Dermis blood vessel endothelial cell (primary cell): Measurements from ENCODE around the gene LGR4. TPM values are rescaled to one million over a fixed set of nuclear protein-coding genes. Genes with fewer than 3 reads are reported as not detected.
"Not testable (repeated sequence)": the region's sequence is repeated elsewhere in the genome, so short reads cannot be mapped to it uniquely, and the experiment has no call there.

ENCODE experiments used
- DNase-seq: peaks from one replicate; pipeline ENCODE4 v3.0.0; 2010
- total RNA-seq: library from RNA; depleted of rRNA; stranded (reverse); fragments of >200 nt; gene quantifications from 2 replicates; pipeline ENCODE4 v1.2.3, GENCODE V29; 2014

Gene LGR4, protein sequence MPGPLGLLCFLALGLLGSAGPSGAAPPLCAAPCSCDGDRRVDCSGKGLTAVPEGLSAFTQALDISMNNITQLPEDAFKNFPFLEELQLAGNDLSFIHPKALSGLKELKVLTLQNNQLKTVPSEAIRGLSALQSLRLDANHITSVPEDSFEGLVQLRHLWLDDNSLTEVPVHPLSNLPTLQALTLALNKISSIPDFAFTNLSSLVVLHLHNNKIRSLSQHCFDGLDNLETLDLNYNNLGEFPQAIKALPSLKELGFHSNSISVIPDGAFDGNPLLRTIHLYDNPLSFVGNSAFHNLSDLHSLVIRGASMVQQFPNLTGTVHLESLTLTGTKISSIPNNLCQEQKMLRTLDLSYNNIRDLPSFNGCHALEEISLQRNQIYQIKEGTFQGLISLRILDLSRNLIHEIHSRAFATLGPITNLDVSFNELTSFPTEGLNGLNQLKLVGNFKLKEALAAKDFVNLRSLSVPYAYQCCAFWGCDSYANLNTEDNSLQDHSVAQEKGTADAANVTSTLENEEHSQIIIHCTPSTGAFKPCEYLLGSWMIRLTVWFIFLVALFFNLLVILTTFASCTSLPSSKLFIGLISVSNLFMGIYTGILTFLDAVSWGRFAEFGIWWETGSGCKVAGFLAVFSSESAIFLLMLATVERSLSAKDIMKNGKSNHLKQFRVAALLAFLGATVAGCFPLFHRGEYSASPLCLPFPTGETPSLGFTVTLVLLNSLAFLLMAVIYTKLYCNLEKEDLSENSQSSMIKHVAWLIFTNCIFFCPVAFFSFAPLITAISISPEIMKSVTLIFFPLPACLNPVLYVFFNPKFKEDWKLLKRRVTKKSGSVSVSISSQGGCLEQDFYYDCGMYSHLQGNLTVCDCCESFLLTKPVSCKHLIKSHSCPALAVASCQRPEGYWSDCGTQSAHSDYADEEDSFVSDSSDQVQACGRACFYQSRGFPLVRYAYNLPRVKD
- 1.9 and 3.6 TPM in 2 replicates for total RNA-seq

GRCh38 chr11:27472398-27473016 lies at the start of gene LGR4:
LGR4 (minus strand) TSS chr11:27472790; CDS start chr11:27472302, 488 bp downstream.
- DNase-seq: peak; percentile 97

DNA sequence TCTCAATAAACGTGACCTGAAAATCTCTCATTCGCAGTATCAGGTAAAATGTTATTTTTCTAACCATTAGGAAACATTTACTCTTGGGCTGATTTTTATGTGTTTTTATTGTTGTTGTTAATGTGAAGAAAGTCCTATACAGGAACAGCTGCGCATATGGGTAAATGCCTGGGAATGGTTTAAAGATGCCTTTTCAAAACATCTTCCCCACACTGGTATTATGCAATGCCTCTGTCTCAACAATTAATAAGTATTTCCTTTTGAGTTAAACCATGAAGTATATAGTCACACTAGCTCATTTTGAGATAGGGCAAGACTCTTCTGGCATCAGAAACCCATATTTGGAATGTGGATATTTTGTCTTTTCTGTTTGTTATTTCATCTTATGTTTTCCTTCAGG lies 47.6 kb upstream of the LGR4 start:
- no peak for DNase-seq

DNA sequence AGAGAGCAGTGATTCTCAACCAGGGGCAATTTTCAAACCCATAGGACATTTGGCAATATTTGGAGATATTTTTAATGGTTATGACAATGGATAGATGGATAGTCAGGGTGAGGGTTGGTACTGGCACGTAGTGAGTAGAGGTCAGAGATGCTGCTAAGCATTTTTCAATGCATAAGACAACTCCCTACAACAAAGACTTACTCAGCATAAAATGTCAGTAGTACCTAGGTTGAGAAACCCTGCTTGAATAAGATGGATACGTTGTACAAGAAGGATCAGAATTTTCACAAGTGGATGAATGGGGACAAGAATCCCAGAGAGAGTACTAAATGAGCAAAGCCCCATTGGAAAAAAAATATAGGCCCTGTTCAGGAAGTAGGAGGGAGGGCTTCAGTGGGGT lies 45.9 kb upstream of the LGR4 start:
- no peak for DNase-seq

DNA sequence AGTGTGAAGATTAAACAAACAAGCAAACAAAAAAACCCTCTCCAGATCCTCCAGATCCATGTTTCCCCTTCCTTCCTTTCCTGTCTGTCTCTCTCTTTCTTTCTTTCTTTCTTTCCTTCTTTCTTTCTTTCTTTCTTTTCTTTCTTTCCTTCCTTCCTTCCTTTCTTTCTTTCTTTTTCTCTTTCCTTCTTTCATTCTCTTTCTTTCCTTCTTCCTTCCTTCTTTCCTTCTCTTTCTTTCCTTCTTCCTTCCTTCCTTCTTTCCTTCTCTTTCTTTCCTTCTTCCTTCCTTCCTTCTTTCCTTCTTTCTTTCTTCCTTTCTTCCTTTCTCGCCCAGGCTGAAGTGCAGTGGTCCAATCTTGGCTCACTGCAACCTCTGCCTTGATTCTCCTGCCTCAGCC lies 44.9 kb upstream of the LGR4 start:
- DNase-seq: not testable (repeated sequence)

DNA sequence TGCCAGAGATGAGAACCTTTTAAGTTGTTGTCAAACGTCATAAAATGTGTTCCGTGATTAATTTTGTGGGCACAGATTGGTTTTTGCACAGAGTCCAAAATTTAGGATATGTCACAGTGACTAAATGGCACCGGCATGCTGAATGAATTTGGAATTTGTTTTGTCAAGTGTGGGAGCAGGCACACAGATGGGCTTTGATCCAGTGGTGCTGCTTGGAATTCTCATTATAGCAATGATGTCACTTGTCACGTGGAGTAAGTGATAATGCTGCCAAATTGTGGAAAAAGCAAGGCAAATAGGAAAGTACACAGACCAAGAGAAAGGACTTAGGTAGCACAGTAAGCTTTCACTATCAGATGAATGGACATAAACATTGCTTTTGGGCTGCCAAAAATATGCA lies 42.0 kb upstream of the LGR4 start:
- no peak for DNase-seq

- no peak for DNase-seq
These were observed 41.5 kb upstream of the LGR4 start for GRCh38 chr11:27514076-27514475.

DNA sequence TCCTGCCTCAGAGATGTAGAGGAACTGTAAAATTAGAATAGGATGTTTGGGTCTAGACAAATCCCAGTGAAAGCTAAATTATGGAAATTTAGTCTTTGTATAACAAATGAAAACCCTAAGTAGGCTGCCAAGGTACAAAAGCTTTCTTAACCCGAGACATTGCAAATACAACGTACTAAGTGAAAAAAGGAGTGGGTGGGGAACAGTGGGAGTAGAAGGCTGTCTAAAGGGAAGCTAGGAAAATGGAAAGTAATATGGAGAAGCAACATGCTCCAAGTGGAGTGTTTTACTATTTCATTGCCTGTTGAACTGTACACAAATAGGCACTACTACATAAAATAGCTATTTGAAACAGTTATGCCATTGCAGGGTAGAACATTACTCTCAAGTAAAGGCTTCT lies 40.8 kb upstream of the LGR4 start:
- no peak for DNase-seq

- DNase-seq: no peak
These were observed 39.6 kb upstream of the LGR4 start for GRCh38 chr11:27512238-27512637.

DNA sequence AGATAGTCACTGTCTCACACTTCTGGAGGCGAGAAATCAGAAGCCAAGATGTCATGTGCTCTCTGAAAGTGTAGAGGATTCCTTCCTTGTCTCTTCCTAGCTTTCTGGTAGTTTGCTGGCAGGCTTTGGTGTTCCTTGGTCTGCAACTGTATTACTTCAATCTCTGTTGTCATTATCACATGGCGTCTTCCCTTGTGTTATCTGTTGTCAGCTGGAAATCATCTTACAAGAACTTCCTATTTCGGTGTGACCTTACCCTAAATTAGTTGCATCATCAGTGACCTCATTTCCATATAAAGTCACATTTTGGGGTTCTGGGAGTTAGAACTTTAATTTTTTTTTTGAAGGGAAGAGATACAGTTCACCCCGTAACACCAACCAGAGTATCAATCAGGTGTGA lies 37.3 kb upstream of the LGR4 start:
- no peak for DNase-seq

DNA sequence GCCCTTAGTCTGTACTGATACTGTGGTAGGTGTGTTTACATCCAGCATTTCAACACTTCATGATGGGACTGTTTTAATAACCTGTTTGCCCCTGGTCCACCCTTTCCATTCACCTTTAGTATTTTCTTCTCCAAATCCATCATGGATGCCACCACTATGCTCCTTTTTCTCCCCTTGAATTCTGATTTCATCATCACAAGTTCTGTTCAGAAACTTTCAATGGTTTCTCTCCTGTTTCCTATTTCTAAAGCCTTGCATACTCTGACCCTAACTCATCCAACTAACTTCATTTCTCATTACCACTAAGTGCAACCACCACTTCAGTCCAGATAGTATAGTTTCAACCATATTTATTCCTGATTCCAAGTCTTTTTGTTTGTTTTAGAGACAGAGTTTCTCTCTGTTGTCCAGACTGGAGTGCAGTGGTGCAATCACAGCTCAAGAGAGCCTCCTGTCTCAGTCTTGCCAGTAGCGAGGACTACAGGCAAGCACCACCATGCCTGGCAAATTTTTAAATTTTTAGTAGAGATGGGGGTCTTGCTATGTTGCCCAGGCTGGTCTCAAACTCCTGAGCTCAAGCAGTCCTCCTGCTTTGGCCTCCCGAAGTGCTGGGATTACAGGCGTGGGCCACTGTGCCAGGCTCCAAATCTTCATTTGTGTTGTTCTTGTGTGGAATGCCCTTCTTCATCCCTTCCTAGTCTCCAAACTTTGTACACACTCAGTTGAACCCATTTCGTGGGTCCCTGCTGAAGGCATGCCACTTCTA lies 35.1 kb upstream of the LGR4 start:
- no peak for DNase-seq

DNA sequence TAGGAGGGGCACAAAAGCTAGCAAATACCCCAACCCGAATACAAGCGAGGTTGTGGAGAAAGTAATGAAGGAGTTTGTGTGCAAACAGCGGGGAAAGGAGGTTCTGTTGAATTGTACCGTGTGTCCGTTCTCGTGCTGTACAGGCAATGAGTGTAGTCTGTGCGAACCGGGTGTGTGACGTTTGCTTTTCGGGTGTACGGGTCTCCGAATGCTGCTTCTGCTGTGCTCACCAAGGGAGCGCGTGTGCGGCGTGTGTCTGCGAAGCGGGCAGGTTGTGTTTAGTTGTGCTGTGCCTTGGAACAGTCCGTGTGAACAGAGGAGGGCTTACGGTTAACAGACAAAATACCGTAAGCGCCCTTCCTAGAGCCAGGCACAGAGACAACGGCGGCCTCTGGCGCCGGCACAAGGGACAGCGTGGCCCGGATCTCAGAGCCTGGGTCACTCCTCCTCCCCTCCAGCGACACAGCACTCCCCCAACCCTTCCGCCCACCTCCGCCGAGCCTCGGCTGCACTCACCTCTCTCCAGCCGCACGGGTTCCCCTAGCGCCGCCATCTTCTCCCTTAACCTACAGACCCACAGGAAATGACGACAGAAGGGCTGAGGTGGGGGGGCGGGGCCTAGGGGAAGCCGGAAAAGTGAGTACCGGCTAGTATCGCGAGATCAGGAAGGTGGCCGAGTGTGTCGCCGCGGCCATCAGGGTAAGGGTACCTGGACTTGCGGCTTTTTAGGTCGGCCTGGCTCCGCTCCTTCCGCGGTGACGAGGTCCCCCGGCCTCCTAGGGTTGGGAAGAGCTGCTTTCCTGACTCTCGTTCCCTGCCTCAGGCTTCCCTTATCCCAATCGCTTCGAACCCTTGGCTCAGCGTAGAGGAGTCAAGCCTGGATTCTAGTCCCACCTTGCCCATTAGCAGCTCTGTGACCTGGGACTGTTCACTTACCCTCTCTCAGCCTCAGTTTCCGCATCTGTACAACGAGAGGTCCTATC lies 33.9 kb upstream of the LGR4 start, which contains the start of gene LIN7C:
Gene LIN7C, minus strand, starts transcription at position 570 of the 983 bp plus-strand sequence. Its CDS starts 17 bp downstream, at position 553.
- peak; percentile 97 for DNase-seq

DNA sequence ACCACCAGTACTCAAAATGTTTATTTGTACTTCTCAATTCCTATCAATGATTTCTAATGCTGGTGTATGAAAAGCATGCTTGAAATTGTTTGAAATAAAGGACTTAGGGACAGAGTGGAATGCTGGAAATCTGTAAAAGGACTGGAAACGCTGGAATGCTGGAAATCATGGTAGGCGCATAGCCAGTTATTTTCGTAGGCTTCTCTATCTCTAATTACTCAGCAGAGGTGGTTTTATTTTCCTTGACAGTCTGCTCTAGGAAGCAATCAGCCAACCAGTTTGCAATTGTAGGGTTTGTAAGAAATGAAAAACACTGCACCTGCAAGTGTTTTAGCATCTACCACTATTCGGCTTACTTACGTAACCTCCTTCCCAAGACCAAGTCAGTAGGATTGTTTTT lies 33.2 kb upstream of the LGR4 start:
- no peak for DNase-seq

GRCh38 chr11:27504205-27504604 lies 31.6 kb upstream of the LGR4 start:
- DNase-seq: no peak

DNA sequence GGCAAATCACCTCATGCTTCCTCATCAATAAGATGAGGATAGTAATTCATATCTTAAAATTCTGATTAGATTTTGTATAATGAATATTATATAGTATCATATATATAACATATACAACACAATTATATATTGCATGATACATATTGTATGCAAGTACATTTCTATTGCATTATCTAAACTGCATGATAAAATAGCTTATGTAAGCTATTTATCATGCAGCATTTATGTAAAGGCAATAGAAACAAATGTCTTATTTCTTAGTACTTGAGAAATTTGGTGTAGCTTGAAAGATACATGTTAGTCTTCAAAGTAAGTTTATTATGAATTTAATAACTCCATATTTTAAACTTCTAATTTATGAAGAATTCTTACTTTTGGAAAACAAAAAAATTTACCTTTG lies 28.5 kb upstream of the LGR4 start:
- DNase-seq: no peak

DNA sequence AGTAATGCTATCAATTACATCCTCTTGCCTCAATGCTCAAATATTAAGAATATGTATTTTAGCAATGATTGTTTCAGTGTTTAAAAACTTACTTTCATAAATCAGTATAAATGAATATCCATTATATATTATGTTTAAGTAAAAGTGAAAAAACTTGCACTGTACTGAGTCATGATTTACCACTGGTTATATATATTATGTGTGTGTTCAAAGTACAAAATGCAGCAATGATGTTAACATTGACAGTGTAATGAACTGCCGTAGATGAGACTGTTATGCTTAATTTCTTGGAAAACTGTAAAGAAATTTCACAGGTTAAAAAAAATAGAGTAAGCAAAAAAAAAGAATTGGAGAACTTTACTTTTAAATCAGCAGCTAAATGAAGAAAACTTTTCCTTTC lies 25.3 kb upstream of the LGR4 start:
- DNase-seq: no peak

DNA sequence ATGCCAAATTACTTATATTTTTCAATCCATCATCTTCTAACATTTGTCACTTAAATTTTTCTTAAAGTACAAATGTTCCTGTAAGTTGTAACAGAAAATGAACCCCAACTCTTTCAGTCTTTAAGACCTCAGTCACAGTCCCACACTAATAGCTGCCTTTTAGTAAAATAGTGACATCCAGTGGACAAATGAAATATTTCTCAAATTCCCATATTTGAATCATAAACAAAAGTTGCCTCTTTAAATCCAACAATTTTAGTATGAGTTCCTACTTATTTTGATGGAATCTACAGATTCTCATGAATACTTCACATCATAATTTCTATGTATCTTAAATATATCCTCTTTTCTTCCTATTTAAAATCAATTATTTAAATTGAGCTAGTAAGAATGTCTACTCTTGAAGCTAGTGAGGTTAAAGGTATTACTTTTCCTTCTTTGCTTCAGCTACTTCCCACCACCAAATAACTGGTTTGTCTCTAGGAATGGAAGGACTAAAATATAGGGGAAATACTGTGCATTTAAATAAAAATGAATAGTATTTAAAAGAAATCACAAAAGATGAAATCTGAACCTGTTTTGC lies 24.8 kb upstream of the LGR4 start:
- DNase-seq: peak; percentile 50

- DNase-seq: no peak
These were observed 23.9 kb upstream of the LGR4 start for GRCh38 chr11:27496461-27496860.

- no peak for DNase-seq
These were observed 23.2 kb upstream of the LGR4 start for GRCh38 chr11:27495710-27496300.

DNA sequence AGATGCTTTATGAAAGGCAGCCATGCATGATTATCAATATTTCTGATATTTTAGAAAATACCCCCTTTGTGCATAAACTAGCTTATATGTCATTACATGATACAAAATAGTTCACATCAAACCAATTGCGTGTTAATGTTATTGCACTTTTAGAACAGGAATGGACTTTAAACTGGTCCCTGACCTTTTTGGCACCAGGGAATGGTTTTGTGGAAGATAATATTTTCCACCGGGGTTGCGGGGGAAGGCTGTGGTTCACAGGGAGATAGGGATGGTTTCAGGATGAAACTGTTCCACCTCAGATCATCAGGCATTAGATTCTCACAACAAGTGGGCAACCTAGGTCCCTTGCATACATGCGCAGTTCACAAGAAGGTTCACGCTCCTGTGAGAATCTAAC lies 16.5 kb upstream of the LGR4 start:
- no peak for DNase-seq

DNA sequence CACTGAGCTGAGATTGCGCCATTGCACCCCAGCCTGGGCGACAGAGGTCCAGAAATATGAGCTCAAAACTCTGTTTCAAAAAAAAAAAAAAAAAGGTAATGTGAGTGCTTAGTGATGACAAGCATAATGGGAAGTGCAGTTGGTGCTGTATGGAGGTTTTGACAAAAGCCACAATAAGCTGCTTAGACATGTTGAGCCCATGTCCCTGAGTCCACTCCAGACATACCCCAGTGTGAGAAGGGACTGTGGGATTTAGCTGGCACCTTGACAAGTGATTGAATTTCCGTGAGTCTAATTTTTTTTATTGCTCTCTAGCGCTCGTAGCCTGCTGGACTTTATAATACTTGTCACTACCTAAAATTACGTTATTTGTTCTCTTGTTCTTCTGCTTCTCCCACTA lies 15.1 kb upstream of the LGR4 start:
- no peak for DNase-seq
